Cardiac fibroblast (primary cell): ENCODE measurements around the gene TOMT.

Experiments
- DNase-seq, 2 donors: peaks; one replicate each; pipeline versions ENCODE4 v3.0.0 to v3.0.0-alpha.2; 2010; ENCODE audit warnings: low read depth in 2 of 2
- H3K4me3 ChIP-seq, 2 donors: replicated peaks in 1 of 2; 1 replicate in 1 of 2; 2 replicates in 1 of 2; pipeline ENCODE4 v1.5.1; 2011; ENCODE audit warnings: low read depth in 2 of 2, low read length in 2 of 2, mild to moderate bottlenecking in 2 of 2, moderate library complexity in 1 of 2
- TF ChIP-seq, protein P1 (sequence below): IDR thresholded peaks from one replicate; pipeline ENCODE4 v1.5.1; 2011; ENCODE audit warnings: low read depth, mild to moderate bottlenecking, low read length, inconsistent platforms

The TOMT gene, protein sequence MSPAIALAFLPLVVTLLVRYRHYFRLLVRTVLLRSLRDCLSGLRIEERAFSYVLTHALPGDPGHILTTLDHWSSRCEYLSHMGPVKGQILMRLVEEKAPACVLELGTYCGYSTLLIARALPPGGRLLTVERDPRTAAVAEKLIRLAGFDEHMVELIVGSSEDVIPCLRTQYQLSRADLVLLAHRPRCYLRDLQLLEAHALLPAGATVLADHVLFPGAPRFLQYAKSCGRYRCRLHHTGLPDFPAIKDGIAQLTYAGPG

DNA sequence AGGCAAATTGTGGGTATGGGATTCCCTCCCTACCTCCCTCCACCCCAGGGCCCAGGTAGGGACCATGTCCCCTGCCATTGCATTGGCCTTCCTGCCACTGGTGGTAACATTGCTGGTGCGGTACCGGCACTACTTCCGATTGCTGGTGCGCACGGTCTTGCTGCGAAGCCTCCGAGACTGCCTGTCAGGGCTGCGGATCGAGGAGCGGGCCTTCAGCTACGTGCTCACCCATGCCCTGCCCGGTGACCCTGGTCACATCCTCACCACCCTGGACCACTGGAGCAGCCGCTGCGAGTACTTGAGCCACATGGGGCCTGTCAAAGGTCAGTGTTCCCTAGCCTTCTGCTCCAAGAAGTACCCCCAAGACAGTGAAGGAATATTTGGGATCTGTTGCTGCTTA lies at the start of gene TOMT:
Gene TOMT (plus strand): TSS at position 37 of the 400 bp plus-strand sequence. CDS start 28 bp downstream, at position 65.
- H3K4me3 ChIP-seq = no peak within 1 kb of the TSS
- TF ChIP-seq, protein P1, sequence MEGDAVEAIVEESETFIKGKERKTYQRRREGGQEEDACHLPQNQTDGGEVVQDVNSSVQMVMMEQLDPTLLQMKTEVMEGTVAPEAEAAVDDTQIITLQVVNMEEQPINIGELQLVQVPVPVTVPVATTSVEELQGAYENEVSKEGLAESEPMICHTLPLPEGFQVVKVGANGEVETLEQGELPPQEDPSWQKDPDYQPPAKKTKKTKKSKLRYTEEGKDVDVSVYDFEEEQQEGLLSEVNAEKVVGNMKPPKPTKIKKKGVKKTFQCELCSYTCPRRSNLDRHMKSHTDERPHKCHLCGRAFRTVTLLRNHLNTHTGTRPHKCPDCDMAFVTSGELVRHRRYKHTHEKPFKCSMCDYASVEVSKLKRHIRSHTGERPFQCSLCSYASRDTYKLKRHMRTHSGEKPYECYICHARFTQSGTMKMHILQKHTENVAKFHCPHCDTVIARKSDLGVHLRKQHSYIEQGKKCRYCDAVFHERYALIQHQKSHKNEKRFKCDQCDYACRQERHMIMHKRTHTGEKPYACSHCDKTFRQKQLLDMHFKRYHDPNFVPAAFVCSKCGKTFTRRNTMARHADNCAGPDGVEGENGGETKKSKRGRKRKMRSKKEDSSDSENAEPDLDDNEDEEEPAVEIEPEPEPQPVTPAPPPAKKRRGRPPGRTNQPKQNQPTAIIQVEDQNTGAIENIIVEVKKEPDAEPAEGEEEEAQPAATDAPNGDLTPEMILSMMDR = no peak
- DNase-seq = no peak

DNA sequence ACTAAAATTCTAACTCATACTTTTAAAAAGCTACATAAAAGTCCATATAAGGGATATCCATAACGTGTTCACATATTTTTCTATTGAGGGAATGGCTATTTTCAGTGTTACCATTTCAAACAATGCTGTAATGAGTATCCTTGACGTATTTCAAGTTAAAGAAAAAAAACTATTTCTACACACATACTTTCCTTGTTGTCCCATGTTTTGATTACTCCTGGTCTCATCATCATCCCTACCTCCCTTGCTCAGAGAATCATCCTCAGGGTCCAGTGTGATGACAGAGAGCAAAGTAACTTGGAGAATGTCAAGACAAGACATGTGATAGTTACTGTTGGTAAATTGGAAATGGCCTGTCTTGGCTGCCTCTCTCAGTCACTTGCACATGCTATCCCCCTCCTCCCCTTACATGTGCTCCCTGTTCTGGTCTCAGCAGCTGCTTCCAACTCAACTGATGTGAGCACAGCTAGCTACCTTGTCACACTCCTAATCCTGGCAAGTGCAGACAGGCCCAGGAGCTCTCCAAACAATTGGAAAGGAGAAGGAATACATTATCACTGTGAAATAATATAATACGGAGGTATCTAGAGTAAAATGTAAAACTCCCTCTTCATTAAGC lies 47.2 kb upstream of the TOMT start:
- no peak overlapping the region for H3K4me3 ChIP-seq
- TF ChIP-seq, protein P1 = no peak

DNA sequence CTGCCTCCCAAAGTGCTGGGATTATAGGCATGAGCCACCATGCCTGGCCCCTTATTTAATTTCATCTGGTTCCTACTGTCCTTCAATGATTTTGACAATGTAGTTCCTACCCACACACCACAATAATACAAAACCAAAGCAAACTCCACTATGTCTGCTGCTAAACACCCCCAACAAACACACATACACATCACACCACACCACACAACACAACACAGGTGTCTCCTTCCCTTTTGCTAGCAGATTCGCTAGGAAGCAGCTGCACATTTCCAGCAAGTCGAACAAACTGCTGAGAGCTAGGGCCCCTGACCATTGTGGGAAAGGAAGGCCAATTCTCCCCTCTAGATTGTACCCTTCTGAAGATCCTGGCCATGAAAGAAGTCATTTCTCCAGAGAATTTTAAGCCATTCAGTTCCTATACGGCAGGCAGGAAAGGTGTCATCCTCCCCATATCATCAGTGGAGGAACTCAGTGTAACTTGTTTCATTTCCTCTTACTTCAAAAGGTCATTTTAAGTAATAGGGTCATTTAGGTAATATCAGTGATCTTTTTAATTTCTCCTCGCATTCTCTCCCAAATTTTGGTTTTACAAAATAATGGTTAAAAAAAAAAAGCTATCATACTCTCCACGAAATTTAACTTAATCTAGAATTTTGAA lies 43.9 kb upstream of the TOMT start:
- DNase-seq = no peak
- TF ChIP-seq, protein P1 = no peak
- no peak overlapping the region for H3K4me3 ChIP-seq

More for the DNA sequence above, 47.2 kb upstream of the TOMT start:
- peak in 1 of 2 donors; percentile 52 for DNase-seq

DNA sequence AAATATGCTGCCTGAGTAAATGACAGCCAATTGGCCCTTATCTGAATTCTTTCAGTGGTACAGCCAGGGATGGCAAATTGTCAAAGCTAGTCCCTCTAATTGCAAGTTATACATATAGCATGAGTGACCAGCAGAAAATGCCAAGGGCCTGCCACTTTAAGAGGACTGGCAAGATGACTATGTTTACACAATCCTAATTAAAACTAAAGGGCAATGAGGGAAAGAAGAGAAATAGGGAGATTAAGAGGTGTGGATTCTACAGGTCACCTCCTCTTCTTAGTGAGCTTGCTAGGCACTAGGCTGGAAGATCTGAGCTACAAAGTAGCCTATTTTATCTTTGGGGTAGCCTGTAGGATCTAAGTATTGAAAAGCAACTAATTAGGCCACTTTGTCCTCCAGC lies 38.9 kb upstream of the TOMT start:
- TF ChIP-seq, protein P1 = no peak
- no peak overlapping the region for H3K4me3 ChIP-seq

DNA sequence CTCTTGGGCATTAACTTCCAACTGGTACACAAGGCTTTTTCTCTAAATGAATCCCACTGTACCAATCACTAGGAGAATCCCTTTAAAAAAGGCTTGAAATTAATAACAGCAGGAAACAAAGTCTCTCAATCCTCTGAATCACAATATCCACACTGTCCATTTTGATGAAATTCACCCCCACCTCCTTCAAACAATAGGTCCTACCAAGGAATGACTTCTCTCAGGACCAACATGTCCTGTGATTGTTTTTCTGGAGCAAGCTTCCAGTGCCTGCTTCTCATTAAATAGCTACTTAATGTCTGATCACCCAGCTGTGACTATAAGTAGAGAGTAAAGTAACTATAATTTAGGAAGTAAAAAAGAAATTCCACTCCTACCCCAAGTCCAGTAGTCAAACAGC lies 38.5 kb upstream of the TOMT start:
- DNase-seq = peak in 1 of 2 donors; percentile 24
- no peak overlapping the region for H3K4me3 ChIP-seq
- TF ChIP-seq, protein P1 = no peak

More for the DNA sequence above, 38.9 kb upstream of the TOMT start:
- DNase-seq = no peak

DNA sequence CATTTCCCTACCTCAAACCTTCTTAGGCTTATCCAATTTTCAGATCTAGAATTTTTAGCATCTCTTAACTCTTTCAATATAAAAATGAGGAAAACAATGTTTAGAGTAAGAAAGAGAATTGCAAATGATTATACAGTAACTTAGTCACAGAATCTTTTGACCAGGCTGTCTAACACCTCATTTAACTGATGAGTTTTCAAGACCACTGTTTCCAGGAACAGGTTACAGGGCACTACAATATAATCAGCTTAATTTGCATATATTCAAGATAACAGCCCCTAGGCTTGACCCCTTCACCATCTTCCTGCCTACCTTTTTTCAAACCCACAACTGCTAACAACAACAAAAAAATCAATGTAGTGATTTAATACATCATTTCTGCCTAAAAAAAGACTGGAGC lies 38.0 kb upstream of the TOMT start:
- DNase-seq = no peak
- TF ChIP-seq, protein P1 = no peak

More for the DNA sequence above, 38.0 kb upstream of the TOMT start:
- H3K4me3 ChIP-seq = no peak overlapping the region
